WTC11 (cell line): Measurements from ENCODE around the gene FKBP11.

ENCODE experiments used
- ATF1 ChIP-seq: sonication (generic); formaldehyde crosslinking; IDR thresholded peaks from 2 replicates; pipeline ENCODE4 v1.8.1; 2023; ENCODE audit warnings: mild to moderate bottlenecking, moderate library complexity, missing genetic modification reagents
- JUN ChIP-seq: sonication (generic); formaldehyde crosslinking; IDR thresholded peaks from 2 replicates; pipeline ENCODE4 v1.8.0; 2023; ENCODE audit warnings: mild to moderate bottlenecking, missing genetic modification reagents
- MXD4 ChIP-seq: fragments of 250-450 bp; sonication (Bioruptor Pico); IDR thresholded peaks from 2 replicates; pipeline ENCODE4 v1.8.0; 2021; ENCODE audit warnings: mild to moderate bottlenecking, moderate library complexity, borderline replicate concordance
- ZNF121 ChIP-seq: sonication (generic); formaldehyde crosslinking; IDR thresholded peaks from 2 replicates; pipeline ENCODE4 v1.8.0; 2023; ENCODE audit warnings: missing genetic modification reagents
- TF ChIP-seq, protein P1 (sequence below): fragments of 200-600 bp; IDR thresholded peaks from 2 replicates; pipeline ENCODE4 v1.8.0; 2022; ENCODE audit warnings: antibody characterized with exemption
- TF ChIP-seq, protein P2 (sequence below): sonication (generic); formaldehyde crosslinking; conservative IDR thresholded peaks from 2 replicates; pipeline ENCODE4 v1.8.1; 2023; ENCODE audit warnings: mild to moderate bottlenecking, low read depth, missing genetic modification reagents, moderate library complexity
- TF ChIP-seq, protein P3 (sequence below): sonication (generic); formaldehyde crosslinking; IDR thresholded peaks from 2 replicates; pipeline ENCODE4 v1.8.1; 2023; ENCODE audit warnings: mild to moderate bottlenecking, missing genetic modification reagents
- TF ChIP-seq, protein P4 (sequence below): sonication (generic); formaldehyde crosslinking; IDR thresholded peaks from 2 replicates; pipeline ENCODE4 v1.8.0; 2022; ENCODE audit warnings: mild to moderate bottlenecking, missing genetic modification reagents
- TF ChIP-seq, protein P5 (sequence below): sonication (generic); formaldehyde crosslinking; IDR thresholded peaks from 2 replicates; pipeline ENCODE4 v1.8.0; 2022; ENCODE audit warnings: mild to moderate bottlenecking, missing genetic modification reagents
- TF ChIP-seq, protein P6 (sequence below): sonication (generic); formaldehyde crosslinking; IDR thresholded peaks from 2 replicates; pipeline ENCODE4 v1.8.1; 2022; ENCODE audit warnings: low read depth, mild to moderate bottlenecking, moderate library complexity, missing genetic modification reagents, borderline replicate concordance
- TF ChIP-seq, protein P7 (sequence below): sonication (generic); formaldehyde crosslinking; IDR thresholded peaks from 2 replicates; pipeline ENCODE4 v1.8.1; 2022; ENCODE audit warnings: mild to moderate bottlenecking, moderate library complexity, missing genetic modification reagents
- TF ChIP-seq, protein P8 (sequence below): sonication (generic); formaldehyde crosslinking; IDR thresholded peaks from 2 replicates; pipeline ENCODE4 v1.8.0; 2022; ENCODE audit warnings: missing genetic modification reagents
- TF ChIP-seq, protein P9 (sequence below): sonication (generic); formaldehyde crosslinking; IDR thresholded peaks from 2 replicates; pipeline ENCODE4 v1.8.1; 2022; ENCODE audit warnings: missing genetic modification reagents, borderline replicate concordance

DNA sequence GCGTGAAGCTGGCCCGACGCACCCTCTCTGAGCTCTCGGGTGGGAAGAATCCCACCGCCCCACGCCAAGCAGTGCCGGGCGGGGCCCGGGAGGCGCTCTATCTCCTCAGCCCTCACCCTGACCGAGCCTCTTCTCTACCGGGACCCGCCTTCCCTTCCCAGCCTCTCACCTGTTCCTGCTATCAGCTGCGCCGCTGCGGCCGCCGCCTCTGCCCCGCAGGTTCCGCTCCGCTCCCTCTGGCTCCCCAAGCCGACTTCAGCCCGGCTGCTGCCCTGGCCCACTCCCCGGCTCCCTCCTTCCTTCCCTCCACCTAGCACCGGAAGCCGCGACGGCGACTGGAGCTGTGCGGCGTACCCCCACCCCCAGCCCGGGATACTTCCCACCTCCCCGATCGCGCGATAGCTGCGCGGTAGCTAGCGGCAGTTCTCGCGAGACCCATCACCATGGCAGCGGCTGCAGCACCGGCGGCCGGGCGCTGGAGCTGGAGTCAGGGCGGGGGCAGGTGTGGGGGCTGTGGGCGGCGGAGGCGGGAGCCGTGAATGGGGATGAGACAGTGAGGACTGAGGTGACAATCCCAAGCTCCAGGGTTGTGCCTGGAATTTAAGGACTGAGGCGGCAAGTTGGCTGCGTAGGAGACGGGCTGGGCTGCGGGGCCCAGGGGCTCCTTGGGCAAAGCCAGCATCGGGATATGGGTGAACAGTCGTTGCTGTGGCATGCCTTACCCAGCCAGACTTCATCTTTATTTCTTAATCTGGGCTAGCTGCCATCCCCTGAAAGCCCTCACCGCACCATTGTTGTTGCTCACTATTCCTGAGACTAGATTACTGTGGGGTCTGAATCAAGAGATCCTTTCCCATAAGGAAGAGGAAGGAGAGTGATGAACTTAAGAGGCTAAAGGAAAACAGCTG lies 32.1 kb upstream of the FKBP11 start, which contains the start of gene ARF3:
- TF ChIP-seq, protein P1, sequence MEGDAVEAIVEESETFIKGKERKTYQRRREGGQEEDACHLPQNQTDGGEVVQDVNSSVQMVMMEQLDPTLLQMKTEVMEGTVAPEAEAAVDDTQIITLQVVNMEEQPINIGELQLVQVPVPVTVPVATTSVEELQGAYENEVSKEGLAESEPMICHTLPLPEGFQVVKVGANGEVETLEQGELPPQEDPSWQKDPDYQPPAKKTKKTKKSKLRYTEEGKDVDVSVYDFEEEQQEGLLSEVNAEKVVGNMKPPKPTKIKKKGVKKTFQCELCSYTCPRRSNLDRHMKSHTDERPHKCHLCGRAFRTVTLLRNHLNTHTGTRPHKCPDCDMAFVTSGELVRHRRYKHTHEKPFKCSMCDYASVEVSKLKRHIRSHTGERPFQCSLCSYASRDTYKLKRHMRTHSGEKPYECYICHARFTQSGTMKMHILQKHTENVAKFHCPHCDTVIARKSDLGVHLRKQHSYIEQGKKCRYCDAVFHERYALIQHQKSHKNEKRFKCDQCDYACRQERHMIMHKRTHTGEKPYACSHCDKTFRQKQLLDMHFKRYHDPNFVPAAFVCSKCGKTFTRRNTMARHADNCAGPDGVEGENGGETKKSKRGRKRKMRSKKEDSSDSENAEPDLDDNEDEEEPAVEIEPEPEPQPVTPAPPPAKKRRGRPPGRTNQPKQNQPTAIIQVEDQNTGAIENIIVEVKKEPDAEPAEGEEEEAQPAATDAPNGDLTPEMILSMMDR: no peak
- TF ChIP-seq, protein P2, sequence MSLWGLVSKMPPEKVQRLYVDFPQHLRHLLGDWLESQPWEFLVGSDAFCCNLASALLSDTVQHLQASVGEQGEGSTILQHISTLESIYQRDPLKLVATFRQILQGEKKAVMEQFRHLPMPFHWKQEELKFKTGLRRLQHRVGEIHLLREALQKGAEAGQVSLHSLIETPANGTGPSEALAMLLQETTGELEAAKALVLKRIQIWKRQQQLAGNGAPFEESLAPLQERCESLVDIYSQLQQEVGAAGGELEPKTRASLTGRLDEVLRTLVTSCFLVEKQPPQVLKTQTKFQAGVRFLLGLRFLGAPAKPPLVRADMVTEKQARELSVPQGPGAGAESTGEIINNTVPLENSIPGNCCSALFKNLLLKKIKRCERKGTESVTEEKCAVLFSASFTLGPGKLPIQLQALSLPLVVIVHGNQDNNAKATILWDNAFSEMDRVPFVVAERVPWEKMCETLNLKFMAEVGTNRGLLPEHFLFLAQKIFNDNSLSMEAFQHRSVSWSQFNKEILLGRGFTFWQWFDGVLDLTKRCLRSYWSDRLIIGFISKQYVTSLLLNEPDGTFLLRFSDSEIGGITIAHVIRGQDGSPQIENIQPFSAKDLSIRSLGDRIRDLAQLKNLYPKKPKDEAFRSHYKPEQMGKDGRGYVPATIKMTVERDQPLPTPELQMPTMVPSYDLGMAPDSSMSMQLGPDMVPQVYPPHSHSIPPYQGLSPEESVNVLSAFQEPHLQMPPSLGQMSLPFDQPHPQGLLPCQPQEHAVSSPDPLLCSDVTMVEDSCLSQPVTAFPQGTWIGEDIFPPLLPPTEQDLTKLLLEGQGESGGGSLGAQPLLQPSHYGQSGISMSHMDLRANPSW (CRISPR knock-in tag): no peak
- TF ChIP-seq MXD4 (CRISPR knock-in tag): no peak
- TF ChIP-seq ZNF121: no peak
- TF ChIP-seq JUN (CRISPR knock-in tag): no peak
- TF ChIP-seq ATF1 (CRISPR knock-in tag): no peak
- TF ChIP-seq, protein P3, sequence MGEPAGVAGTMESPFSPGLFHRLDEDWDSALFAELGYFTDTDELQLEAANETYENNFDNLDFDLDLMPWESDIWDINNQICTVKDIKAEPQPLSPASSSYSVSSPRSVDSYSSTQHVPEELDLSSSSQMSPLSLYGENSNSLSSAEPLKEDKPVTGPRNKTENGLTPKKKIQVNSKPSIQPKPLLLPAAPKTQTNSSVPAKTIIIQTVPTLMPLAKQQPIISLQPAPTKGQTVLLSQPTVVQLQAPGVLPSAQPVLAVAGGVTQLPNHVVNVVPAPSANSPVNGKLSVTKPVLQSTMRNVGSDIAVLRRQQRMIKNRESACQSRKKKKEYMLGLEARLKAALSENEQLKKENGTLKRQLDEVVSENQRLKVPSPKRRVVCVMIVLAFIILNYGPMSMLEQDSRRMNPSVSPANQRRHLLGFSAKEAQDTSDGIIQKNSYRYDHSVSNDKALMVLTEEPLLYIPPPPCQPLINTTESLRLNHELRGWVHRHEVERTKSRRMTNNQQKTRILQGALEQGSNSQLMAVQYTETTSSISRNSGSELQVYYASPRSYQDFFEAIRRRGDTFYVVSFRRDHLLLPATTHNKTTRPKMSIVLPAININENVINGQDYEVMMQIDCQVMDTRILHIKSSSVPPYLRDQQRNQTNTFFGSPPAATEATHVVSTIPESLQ: no peak
- TF ChIP-seq, protein P4, sequence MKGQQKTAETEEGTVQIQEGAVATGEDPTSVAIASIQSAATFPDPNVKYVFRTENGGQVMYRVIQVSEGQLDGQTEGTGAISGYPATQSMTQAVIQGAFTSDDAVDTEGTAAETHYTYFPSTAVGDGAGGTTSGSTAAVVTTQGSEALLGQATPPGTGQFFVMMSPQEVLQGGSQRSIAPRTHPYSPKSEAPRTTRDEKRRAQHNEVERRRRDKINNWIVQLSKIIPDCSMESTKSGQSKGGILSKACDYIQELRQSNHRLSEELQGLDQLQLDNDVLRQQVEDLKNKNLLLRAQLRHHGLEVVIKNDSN (CRISPR knock-in tag): no peak
- TF ChIP-seq, protein P5, sequence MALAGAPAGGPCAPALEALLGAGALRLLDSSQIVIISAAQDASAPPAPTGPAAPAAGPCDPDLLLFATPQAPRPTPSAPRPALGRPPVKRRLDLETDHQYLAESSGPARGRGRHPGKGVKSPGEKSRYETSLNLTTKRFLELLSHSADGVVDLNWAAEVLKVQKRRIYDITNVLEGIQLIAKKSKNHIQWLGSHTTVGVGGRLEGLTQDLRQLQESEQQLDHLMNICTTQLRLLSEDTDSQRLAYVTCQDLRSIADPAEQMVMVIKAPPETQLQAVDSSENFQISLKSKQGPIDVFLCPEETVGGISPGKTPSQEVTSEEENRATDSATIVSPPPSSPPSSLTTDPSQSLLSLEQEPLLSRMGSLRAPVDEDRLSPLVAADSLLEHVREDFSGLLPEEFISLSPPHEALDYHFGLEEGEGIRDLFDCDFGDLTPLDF (CRISPR knock-in tag): no peak
- TF ChIP-seq, protein P6, sequence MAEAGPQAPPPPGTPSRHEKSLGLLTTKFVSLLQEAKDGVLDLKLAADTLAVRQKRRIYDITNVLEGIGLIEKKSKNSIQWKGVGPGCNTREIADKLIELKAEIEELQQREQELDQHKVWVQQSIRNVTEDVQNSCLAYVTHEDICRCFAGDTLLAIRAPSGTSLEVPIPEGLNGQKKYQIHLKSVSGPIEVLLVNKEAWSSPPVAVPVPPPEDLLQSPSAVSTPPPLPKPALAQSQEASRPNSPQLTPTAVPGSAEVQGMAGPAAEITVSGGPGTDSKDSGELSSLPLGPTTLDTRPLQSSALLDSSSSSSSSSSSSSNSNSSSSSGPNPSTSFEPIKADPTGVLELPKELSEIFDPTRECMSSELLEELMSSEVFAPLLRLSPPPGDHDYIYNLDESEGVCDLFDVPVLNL (CRISPR knock-in tag): no peak
- TF ChIP-seq, protein P7, sequence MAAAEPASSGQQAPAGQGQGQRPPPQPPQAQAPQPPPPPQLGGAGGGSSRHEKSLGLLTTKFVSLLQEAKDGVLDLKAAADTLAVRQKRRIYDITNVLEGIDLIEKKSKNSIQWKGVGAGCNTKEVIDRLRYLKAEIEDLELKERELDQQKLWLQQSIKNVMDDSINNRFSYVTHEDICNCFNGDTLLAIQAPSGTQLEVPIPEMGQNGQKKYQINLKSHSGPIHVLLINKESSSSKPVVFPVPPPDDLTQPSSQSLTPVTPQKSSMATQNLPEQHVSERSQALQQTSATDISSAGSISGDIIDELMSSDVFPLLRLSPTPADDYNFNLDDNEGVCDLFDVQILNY (CRISPR knock-in tag): peak; percentile 35; the same call in 1 of the 2 replicates
- TF ChIP-seq, protein P8, sequence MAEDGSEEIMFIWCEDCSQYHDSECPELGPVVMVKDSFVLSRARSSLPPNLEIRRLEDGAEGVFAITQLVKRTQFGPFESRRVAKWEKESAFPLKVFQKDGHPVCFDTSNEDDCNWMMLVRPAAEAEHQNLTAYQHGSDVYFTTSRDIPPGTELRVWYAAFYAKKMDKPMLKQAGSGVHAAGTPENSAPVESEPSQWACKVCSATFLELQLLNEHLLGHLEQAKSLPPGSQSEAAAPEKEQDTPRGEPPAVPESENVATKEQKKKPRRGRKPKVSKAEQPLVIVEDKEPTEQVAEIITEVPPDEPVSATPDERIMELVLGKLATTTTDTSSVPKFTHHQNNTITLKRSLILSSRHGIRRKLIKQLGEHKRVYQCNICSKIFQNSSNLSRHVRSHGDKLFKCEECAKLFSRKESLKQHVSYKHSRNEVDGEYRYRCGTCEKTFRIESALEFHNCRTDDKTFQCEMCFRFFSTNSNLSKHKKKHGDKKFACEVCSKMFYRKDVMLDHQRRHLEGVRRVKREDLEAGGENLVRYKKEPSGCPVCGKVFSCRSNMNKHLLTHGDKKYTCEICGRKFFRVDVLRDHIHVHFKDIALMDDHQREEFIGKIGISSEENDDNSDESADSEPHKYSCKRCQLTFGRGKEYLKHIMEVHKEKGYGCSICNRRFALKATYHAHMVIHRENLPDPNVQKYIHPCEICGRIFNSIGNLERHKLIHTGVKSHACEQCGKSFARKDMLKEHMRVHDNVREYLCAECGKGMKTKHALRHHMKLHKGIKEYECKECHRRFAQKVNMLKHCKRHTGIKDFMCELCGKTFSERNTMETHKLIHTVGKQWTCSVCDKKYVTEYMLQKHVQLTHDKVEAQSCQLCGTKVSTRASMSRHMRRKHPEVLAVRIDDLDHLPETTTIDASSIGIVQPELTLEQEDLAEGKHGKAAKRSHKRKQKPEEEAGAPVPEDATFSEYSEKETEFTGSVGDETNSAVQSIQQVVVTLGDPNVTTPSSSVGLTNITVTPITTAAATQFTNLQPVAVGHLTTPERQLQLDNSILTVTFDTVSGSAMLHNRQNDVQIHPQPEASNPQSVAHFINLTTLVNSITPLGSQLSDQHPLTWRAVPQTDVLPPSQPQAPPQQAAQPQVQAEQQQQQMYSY (CRISPR knock-in tag): no peak
- TF ChIP-seq, protein P9, sequence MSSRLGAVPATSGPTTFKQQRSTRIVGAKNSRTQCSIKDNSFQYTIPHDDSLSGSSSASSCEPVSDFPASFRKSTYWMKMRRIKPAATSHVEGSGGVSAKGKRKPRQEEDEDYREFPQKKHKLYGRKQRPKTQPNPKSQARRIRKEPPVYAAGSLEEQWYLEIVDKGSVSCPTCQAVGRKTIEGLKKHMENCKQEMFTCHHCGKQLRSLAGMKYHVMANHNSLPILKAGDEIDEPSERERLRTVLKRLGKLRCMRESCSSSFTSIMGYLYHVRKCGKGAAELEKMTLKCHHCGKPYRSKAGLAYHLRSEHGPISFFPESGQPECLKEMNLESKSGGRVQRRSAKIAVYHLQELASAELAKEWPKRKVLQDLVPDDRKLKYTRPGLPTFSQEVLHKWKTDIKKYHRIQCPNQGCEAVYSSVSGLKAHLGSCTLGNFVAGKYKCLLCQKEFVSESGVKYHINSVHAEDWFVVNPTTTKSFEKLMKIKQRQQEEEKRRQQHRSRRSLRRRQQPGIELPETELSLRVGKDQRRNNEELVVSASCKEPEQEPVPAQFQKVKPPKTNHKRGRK: no peak
